HepG2 (cell line): ENCODE measurements around the gene DUSP22.

Source experiments
- GABPB1 ChIP-seq: IDR thresholded peaks from 2 replicates; pipeline ENCODE4 v1.6.1; 2016; ENCODE audit warnings: mild to moderate bottlenecking, missing genetic modification reagents, moderate library complexity, missing compliant biosample characterization
- HDAC2 ChIP-seq: sonication (generic); formaldehyde crosslinking; IDR thresholded peaks from 2 replicates; pipeline ENCODE4 v1.4.0; 2020; ENCODE audit warnings: missing genetic modification reagents
- POLR2A ChIP-seq, 2 experiments: IDR thresholded peaks; 2 replicates each; pipeline ENCODE4 v1.6.1; 2011; ENCODE audit warnings: low read depth in 2 of 2, low read length in 2 of 2, mild to moderate bottlenecking in 1 of 2, moderate library complexity in 1 of 2; ENCODE audit not compliant: insufficient read depth in 1 of 2
- YEATS2 ChIP-seq: sonication (generic); formaldehyde crosslinking; IDR thresholded peaks from 2 replicates; pipeline ENCODE4 v1.4.0; 2020; ENCODE audit warnings: missing genetic modification reagents, borderline replicate concordance

DNA sequence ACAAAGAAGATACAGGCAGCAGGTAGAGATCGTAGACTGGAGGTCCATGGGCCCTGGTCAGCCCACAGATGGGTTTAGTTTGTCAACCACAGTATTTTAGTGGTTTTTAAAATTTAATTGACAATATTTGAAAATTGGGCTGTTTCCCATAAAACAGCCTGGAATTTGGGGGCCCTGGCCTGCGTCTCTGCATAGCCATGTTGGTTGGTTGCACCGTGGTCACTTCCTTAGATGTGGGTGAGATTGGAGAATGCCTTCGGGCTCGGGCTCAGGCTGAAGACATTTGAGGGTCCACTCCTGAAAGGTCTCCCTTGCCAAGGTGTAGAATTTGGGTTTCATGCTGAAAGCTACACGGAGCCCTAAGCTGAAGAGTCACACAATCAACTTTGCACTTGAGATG, 7.7 kb downstream of the DUSP22 start:
- TF ChIP-seq YEATS2 (CRISPR knock-in tag) = no peak
- no peak for TF ChIP-seq POLR2A (IDR thresholded peaks at IDR 0.05; ENCODE audit: insufficient read depth in 1 of 2, low read depth in 2 of 2, low read length in 2 of 2)
- no peak for TF ChIP-seq HDAC2 (CRISPR knock-in tag)
- TF ChIP-seq GABPB1 (CRISPR knock-in tag) = no peak
